ENCODE data around the gene HIRA.

HIRA gene

DNA sequence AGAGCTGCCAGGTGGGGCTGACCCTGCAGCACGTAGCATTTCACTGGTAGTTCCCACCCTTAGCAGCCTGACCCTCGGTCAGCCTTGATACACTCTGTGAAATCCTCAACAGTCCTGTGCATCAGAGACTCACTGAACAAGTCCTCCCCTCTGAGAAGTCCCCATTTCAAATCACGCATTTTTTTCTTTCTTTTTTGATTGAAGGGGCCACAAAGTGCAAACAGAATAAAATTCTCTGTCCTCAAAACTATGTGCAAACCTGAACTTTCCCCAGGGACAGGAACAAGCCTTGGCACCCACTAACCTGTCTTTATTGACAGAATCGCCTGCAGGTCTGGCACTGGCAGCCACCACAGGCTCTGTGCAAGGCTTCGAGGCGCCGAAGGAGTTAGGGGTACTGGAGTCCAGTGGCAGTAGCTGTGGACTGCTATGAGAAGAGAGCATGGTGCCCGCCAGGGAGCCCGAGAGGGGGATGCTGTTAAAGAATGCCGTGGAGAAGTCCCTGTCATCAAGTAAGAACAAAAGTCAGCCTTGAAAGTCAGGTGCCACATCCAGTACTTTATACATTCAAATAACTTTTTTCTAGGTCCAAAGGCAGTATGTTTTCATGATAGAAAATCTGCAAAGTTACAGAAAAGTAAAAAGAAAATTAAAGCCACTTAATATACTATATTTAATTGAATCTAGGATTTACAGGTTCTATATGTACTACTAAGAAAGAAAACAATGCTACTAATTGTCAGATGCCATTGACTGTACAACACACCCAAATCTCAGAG lies 53.8 kb downstream of the HIRA start:
- H3K36me3 ChIP-seq (ENCODE audit: insufficient read depth, low read length) = peaks cover 86% of the 10 kb centered on the region
- no peaks in the 10 kb centered on the region for H4K20me1 ChIP-seq (ENCODE audit: insufficient read depth, low read length)
- no peak for TF ChIP-seq EZH2 (IDR thresholded peaks at IDR 0.05; ENCODE audit: borderline replicate concordance, low read depth, low read length, severe bottlenecking)
- TF ChIP-seq, protein P1, sequence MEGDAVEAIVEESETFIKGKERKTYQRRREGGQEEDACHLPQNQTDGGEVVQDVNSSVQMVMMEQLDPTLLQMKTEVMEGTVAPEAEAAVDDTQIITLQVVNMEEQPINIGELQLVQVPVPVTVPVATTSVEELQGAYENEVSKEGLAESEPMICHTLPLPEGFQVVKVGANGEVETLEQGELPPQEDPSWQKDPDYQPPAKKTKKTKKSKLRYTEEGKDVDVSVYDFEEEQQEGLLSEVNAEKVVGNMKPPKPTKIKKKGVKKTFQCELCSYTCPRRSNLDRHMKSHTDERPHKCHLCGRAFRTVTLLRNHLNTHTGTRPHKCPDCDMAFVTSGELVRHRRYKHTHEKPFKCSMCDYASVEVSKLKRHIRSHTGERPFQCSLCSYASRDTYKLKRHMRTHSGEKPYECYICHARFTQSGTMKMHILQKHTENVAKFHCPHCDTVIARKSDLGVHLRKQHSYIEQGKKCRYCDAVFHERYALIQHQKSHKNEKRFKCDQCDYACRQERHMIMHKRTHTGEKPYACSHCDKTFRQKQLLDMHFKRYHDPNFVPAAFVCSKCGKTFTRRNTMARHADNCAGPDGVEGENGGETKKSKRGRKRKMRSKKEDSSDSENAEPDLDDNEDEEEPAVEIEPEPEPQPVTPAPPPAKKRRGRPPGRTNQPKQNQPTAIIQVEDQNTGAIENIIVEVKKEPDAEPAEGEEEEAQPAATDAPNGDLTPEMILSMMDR (IDR thresholded peaks at IDR 0.05; ENCODE audit: borderline replicate concordance, extremely low read depth, low read length, poor library complexity, severe bottlenecking) = no peak
- H3K9me3 ChIP-seq (ENCODE audit: insufficient read depth, low read length, severe bottlenecking) = no peaks in the 10 kb centered on the region
- no peak for DNase-seq
- H3K4me3 ChIP-seq (ENCODE audit: low read depth in 1 of 2, low read length in 2 of 2) = no peak overlapping the region
- H2AFZ ChIP-seq (ENCODE audit: low read depth, low read length) = no peak overlapping the region
- no peak overlapping the region for H3K27ac ChIP-seq (ENCODE audit: low read length)
- no peak overlapping the region for H3K4me2 ChIP-seq (ENCODE audit: insufficient read depth, low read length)
- no peaks in the 10 kb centered on the region for H3K27me3 ChIP-seq (ENCODE audit: insufficient read depth, low read length, poor library complexity)
- ATAC-seq (ENCODE audit: insufficient read depth, low read depth) = no peak
- H3K9ac ChIP-seq (ENCODE audit: low read depth, low read length) = no peak overlapping the region
- no peaks in the 10 kb centered on the region for H3K79me2 ChIP-seq (ENCODE audit: insufficient read depth, low read length)
- H3K4me1 ChIP-seq (ENCODE audit: insufficient read depth, low read length) = no peaks in the 10 kb centered on the region

DNA sequence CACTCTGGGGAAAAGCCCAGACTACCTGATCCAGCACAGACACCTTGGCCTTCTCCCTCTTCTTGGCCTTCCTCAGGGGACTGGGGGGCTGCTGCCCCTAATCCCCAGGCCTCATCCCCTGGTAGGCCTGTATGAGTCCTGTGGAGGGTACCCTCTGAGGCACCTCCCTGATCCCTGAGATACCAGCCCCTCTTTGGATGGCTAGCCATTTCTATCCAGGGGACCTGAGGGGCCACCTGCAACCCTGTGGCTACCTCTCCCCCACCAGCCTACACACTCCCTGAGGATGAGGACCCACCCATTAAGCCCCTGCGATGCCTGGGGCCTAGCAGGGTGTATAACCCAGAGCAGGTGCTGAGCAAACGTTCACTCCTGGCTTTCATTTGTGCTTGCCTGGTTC lies 54.6 kb downstream of the HIRA start:
- TF ChIP-seq EZH2 (IDR thresholded peaks at IDR 0.05; ENCODE audit: borderline replicate concordance, low read depth, low read length, severe bottlenecking) = no peak
- TF ChIP-seq, protein P1 (IDR thresholded peaks at IDR 0.05; ENCODE audit: borderline replicate concordance, extremely low read depth, low read length, poor library complexity, severe bottlenecking) = no peak

DNA sequence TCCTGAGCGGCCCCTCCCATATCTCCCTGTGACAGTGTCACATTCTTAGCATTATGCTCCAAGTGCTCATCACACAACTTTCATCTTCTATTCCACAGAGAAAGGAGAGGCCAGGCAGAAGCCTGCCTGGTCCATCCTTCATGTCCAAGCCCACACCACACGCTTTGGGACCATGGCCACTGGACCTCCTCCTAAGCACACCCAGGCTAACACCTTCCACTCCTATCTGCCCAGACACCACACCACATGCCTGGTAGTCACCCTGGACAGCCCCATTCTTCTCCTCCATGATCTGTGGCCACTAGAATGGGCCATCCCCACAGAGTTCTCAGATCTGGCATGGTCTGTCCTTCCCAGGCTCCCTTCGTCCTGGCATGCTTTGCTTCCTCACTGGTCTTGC lies 55.3 kb downstream of the HIRA start:
- Histone ChIP-seq H3K27me3 (ENCODE audit: insufficient read depth, low read length, poor library complexity) (no peaks in the 10 kb centered on the region), H3K4me1 (ENCODE audit: insufficient read depth, low read length) (no peaks in the 10 kb centered on the region), H3K36me3 (ENCODE audit: insufficient read depth, low read length) (peaks cover 82% of the 10 kb centered on the region), H3K9me3 (ENCODE audit: insufficient read depth, low read length, severe bottlenecking) (no peaks in the 10 kb centered on the region), H2AFZ (ENCODE audit: low read depth, low read length) (no peak overlapping the region), H3K79me2 (ENCODE audit: insufficient read depth, low read length) (no peaks in the 10 kb centered on the region), H3K27ac (ENCODE audit: low read length) (no peak overlapping the region), H4K20me1 (ENCODE audit: insufficient read depth, low read length) (no peaks in the 10 kb centered on the region), H3K4me3 (ENCODE audit: low read depth in 1 of 2, low read length in 2 of 2) (no peak overlapping the region), H3K9ac (ENCODE audit: low read depth, low read length) (no peak overlapping the region), H3K4me2 (ENCODE audit: insufficient read depth, low read length) (no peak overlapping the region)
- no peak for TF ChIP-seq EZH2 (IDR thresholded peaks at IDR 0.05; ENCODE audit: borderline replicate concordance, low read depth, low read length, severe bottlenecking)
- TF ChIP-seq, protein P1 (IDR thresholded peaks at IDR 0.05; ENCODE audit: borderline replicate concordance, extremely low read depth, low read length, poor library complexity, severe bottlenecking) = no peak
- ATAC-seq (ENCODE audit: insufficient read depth, low read depth) = no peak
- no peak for DNase-seq

More for the DNA sequence above, 54.6 kb downstream of the HIRA start:
- Histone ChIP-seq H3K27ac (ENCODE audit: low read length) (no peak overlapping the region), H3K9ac (ENCODE audit: low read depth, low read length) (no peak overlapping the region), H3K4me1 (ENCODE audit: insufficient read depth, low read length) (no peaks in the 10 kb centered on the region), H3K4me3 (ENCODE audit: low read depth in 1 of 2, low read length in 2 of 2) (no peak overlapping the region), H2AFZ (ENCODE audit: low read depth, low read length) (no peak overlapping the region), H3K9me3 (ENCODE audit: insufficient read depth, low read length, severe bottlenecking) (no peaks in the 10 kb centered on the region), H3K79me2 (ENCODE audit: insufficient read depth, low read length) (no peaks in the 10 kb centered on the region), H3K27me3 (ENCODE audit: insufficient read depth, low read length, poor library complexity) (no peaks in the 10 kb centered on the region), H3K36me3 (ENCODE audit: insufficient read depth, low read length) (peaks cover 83% of the 10 kb centered on the region), H4K20me1 (ENCODE audit: insufficient read depth, low read length) (no peaks in the 10 kb centered on the region), H3K4me2 (ENCODE audit: insufficient read depth, low read length) (no peak overlapping the region)
- DNase-seq (no peak), ATAC-seq (ENCODE audit: insufficient read depth, low read depth) (no peak)

All from DND-41 (cell line).